ENCODE results near the gene ARPC1B.

GRCh38 chr7:99403764-99404163, 29.2 kb downstream of the ARPC1B start:
- TF ChIP-seq EZH2 (IDR thresholded peaks at IDR 0.05) (no peak), POLR2AphosphoS5 (IDR thresholded peaks at IDR 0.05; ENCODE audit: borderline replicate concordance, low read depth, low read length) (no peak), FOXP2 (optimal IDR thresholded peaks at IDR 0.05; ENCODE audit: control extremely low read depth, extremely low read length, insufficient read depth) (no peak)
